ENCODE measurements around the gene SYS1.

- no peak for TF ChIP-seq CTCF (IDR thresholded peaks at IDR 0.05; ENCODE audit: low read length)
- no peak for TF ChIP-seq EZH2 (optimal IDR thresholded peaks at IDR 0.05; ENCODE audit: low read depth, low read length)
- no peak for TF ChIP-seq EZH2phosphoT487 (IDR thresholded peaks at IDR 0.05; ENCODE audit: low read length)
These were observed 18.6 kb upstream of the SYS1 start for GRCh38 chr20:45344168-45344860.

Measured in MM.1S (cell line).